ENCODE measurements around the gene RNF144A. TPM values are rescaled to one million over a fixed set of nuclear protein-coding genes. Genes with fewer than 3 reads are reported as not detected.
A peak's percentile ranks its signal among the peaks of the same experiment; 100 is the strongest.

The RNF144A gene
- polyA plus RNA-seq, 4 donors, result 1.4 to 5.0 (median 2.7) TPM

DNA sequence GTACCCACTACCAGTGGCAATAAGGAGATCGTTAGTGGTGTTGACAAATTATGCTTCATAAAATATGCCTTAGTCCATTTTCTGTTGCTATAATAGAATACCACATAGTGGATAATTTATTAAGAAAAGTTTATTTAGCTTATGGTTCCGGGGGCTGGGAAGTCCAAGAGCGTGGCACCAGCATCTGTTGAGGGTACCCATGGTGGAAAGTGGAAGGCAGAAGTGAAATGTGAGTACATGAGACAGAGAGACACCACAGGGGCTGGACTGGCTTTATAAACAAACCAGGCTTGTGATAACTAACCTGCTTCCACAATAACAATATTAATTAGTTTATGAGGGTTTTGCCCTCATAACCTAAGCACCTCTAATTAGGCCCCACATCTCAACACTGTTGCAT, 146.6 kb downstream of the RNF144A start:
- H3K36me3 ChIP-seq (ENCODE audit: control insufficient read depth in 3 of 3, insufficient read depth in 2 of 3, low read depth in 1 of 3, low read length in 3 of 3), result no peaks in the 10 kb centered on the region
- 62 to 82% (median 74%) methylated on average over 3 of the region's 3 CpGs for WGBS, 3 donors
- no peak overlapping the region for H3K4me3 ChIP-seq (ENCODE audit: low read depth in 1 of 3, low read length in 3 of 3)
- H3K27ac ChIP-seq (ENCODE audit: low read depth in 1 of 3, low read length in 2 of 3), result no peak overlapping the region
- DNase-seq, result no peak
- no peaks in the 10 kb centered on the region for H3K27me3 ChIP-seq (ENCODE audit: control insufficient read depth in 3 of 3, insufficient read depth in 3 of 3, low read length in 3 of 3)
- H3K4me1 ChIP-seq (ENCODE audit: control insufficient read depth in 3 of 3, insufficient read depth in 2 of 3, low read depth in 1 of 3, low read length in 2 of 3), result no peaks in the 10 kb centered on the region
- FAIRE-seq, result no peak
- H3K9me3 ChIP-seq (ENCODE audit: control insufficient read depth in 2 of 2, insufficient read depth in 1 of 2, low read depth in 1 of 2, low read length in 1 of 2), result peaks cover 0 to 9% of the 10 kb centered on the region in 2 donors

GRCh38 chr2:7068457-7068856, 151.2 kb downstream of the RNF144A start:
- Histone ChIP-seq H3K36me3 (ENCODE audit: control insufficient read depth in 3 of 3, insufficient read depth in 2 of 3, low read depth in 1 of 3, low read length in 3 of 3) (no peaks in the 10 kb centered on the region), H3K4me3 (ENCODE audit: low read depth in 1 of 3, low read length in 3 of 3) (no peak overlapping the region), H3K4me1 (ENCODE audit: control insufficient read depth in 3 of 3, insufficient read depth in 2 of 3, low read depth in 1 of 3, low read length in 2 of 3) (no peaks in the 10 kb centered on the region), H3K9me3 (ENCODE audit: control insufficient read depth in 2 of 2, insufficient read depth in 1 of 2, low read depth in 1 of 2, low read length in 1 of 2) (peaks cover 0 to 6% of the 10 kb centered on the region in 2 donors), H3K27me3 (ENCODE audit: control insufficient read depth in 3 of 3, insufficient read depth in 3 of 3, low read length in 3 of 3) (no peaks in the 10 kb centered on the region), H3K27ac (ENCODE audit: low read depth in 1 of 3, low read length in 2 of 3) (no peak overlapping the region)
- no peak for FAIRE-seq
- DNase-seq, result no peak
- WGBS, 3 donors, result 81 to 88% (median 82%) methylated on average over 5 of the region's 5 CpGs

GRCh38 chr2:7070483-7070882, 153.3 kb downstream of the RNF144A start:
- Histone ChIP-seq H3K27ac (ENCODE audit: low read depth in 1 of 3, low read length in 2 of 3) (no peak overlapping the region), H3K4me1 (ENCODE audit: control insufficient read depth in 3 of 3, insufficient read depth in 2 of 3, low read depth in 1 of 3, low read length in 2 of 3) (no peaks in the 10 kb centered on the region), H3K27me3 (ENCODE audit: control insufficient read depth in 3 of 3, insufficient read depth in 3 of 3, low read length in 3 of 3) (no peaks in the 10 kb centered on the region), H3K4me3 (ENCODE audit: low read depth in 1 of 3, low read length in 3 of 3) (no peak overlapping the region), H3K36me3 (ENCODE audit: control insufficient read depth in 3 of 3, insufficient read depth in 2 of 3, low read depth in 1 of 3, low read length in 3 of 3) (no peaks in the 10 kb centered on the region), H3K9me3 (ENCODE audit: control insufficient read depth in 2 of 2, insufficient read depth in 1 of 2, low read depth in 1 of 2, low read length in 1 of 2) (no peaks in the 10 kb centered on the region)
- DNase-seq, result no peak
- FAIRE-seq, result no peak
- WGBS, 3 donors, result 85 to 99% (median 96%) methylated on average over 5 of the region's 5 CpGs

DNA sequence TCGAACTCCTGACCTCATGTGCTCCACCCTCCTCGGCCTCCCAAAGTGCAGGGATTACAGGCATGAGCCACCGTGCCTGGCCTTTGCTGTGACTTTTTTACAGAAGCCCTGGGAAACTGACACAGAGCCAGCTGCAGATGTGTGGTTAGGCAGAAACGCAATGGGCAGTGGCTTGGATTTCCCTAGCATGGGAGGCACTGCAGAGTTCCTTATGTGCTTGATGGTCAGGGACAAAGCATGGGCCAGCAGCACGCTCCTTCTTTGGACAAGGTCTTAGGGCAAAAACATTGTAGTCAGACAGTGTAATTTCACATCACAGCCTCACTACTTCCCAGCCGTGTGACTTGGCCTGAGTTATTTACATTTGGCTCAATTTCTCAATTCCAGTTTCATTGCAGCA, 153.9 kb downstream of the RNF144A start:
- Histone ChIP-seq H3K27ac (ENCODE audit: low read depth in 1 of 3, low read length in 2 of 3) (no peak overlapping the region), H3K36me3 (ENCODE audit: control insufficient read depth in 3 of 3, insufficient read depth in 2 of 3, low read depth in 1 of 3, low read length in 3 of 3) (no peaks in the 10 kb centered on the region), H3K9me3 (ENCODE audit: control insufficient read depth in 2 of 2, insufficient read depth in 1 of 2, low read depth in 1 of 2, low read length in 1 of 2) (no peaks in the 10 kb centered on the region), H3K4me3 (ENCODE audit: low read depth in 1 of 3, low read length in 3 of 3) (no peak overlapping the region), H3K27me3 (ENCODE audit: control insufficient read depth in 3 of 3, insufficient read depth in 3 of 3, low read length in 3 of 3) (no peaks in the 10 kb centered on the region), H3K4me1 (ENCODE audit: control insufficient read depth in 3 of 3, insufficient read depth in 2 of 3, low read depth in 1 of 3, low read length in 2 of 3) (no peaks in the 10 kb centered on the region)
- 86 to 89% (median 87%) methylated on average over 6 of the region's 6 CpGs for WGBS, 3 donors
- no peak for FAIRE-seq
- no peak for DNase-seq

GRCh38 chr2:7071916-7072556, 154.8 kb downstream of the RNF144A start:
- Histone ChIP-seq H3K27me3 (ENCODE audit: control insufficient read depth in 3 of 3, insufficient read depth in 3 of 3, low read length in 3 of 3) (no peaks in the 10 kb centered on the region), H3K4me3 (ENCODE audit: low read depth in 1 of 3, low read length in 3 of 3) (no peak overlapping the region), H3K36me3 (ENCODE audit: control insufficient read depth in 3 of 3, insufficient read depth in 2 of 3, low read depth in 1 of 3, low read length in 3 of 3) (no peaks in the 10 kb centered on the region), H3K27ac (ENCODE audit: low read depth in 1 of 3, low read length in 2 of 3) (no peak overlapping the region), H3K9me3 (ENCODE audit: control insufficient read depth in 2 of 2, insufficient read depth in 1 of 2, low read depth in 1 of 2, low read length in 1 of 2) (no peaks in the 10 kb centered on the region), H3K4me1 (ENCODE audit: control insufficient read depth in 3 of 3, insufficient read depth in 2 of 3, low read depth in 1 of 3, low read length in 2 of 3) (no peaks in the 10 kb centered on the region)
- DNase-seq (no peak), FAIRE-seq (no peak)
- WGBS, 3 donors, result 55 to 79% (median 56%) methylated on average over 3 of the region's 3 CpGs

DNA sequence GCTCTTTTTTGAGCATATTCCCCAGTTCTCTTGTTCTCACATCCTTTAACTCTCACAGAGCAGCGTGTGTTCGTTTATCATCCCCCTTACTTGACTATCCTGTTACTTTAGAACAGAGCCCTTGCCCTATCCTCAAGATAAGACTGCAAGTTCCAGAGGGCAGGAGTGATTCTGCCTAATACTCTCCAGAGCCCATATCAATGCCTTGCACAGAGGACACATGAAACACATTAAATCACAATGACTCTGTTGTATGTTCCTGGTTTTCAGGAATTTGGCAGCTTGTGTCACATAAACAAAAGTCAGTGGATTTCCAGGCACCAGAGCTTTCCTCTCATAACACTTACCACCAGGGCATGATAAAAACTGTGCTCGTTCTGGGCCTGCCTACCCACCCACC, 156.7 kb downstream of the RNF144A start:
- WGBS, 3 donors, result 68 to 75% (median 73%) methylated on average over 3 of the region's 3 CpGs
- no peaks in the 10 kb centered on the region for H3K27me3 ChIP-seq (ENCODE audit: control insufficient read depth in 3 of 3, insufficient read depth in 3 of 3, low read length in 3 of 3)

GRCh38 chr2:7075834-7076233, 158.6 kb downstream of the RNF144A start:
- H3K4me1 ChIP-seq (ENCODE audit: control insufficient read depth in 3 of 3, insufficient read depth in 2 of 3, low read depth in 1 of 3, low read length in 2 of 3), result no peaks in the 10 kb centered on the region
- H3K9me3 ChIP-seq (ENCODE audit: control insufficient read depth in 2 of 2, insufficient read depth in 1 of 2, low read depth in 1 of 2, low read length in 1 of 2), result no peaks in the 10 kb centered on the region
- H3K4me3 ChIP-seq (ENCODE audit: low read depth in 1 of 3, low read length in 3 of 3), result no peak overlapping the region
- no peak overlapping the region for H3K27ac ChIP-seq (ENCODE audit: low read depth in 1 of 3, low read length in 2 of 3)
- H3K36me3 ChIP-seq (ENCODE audit: control insufficient read depth in 3 of 3, insufficient read depth in 2 of 3, low read depth in 1 of 3, low read length in 3 of 3), result no peaks in the 10 kb centered on the region
- FAIRE-seq, result no peak
- no peak for DNase-seq
- WGBS, 3 donors, result 90 to 100% (median 96%) methylated on average over 1 of the region's 1 CpG
- no peaks in the 10 kb centered on the region for H3K27me3 ChIP-seq (ENCODE audit: control insufficient read depth in 3 of 3, insufficient read depth in 3 of 3, low read length in 3 of 3)

More for the DNA sequence above, 156.7 kb downstream of the RNF144A start:
- H3K27ac ChIP-seq (ENCODE audit: low read depth in 1 of 3, low read length in 2 of 3), result no peak overlapping the region
- no peaks in the 10 kb centered on the region for H3K4me1 ChIP-seq (ENCODE audit: control insufficient read depth in 3 of 3, insufficient read depth in 2 of 3, low read depth in 1 of 3, low read length in 2 of 3)
- H3K36me3 ChIP-seq (ENCODE audit: control insufficient read depth in 3 of 3, insufficient read depth in 2 of 3, low read depth in 1 of 3, low read length in 3 of 3), result no peaks in the 10 kb centered on the region
- DNase-seq, result no peak
- FAIRE-seq, result no peak
- H3K9me3 ChIP-seq (ENCODE audit: control insufficient read depth in 2 of 2, insufficient read depth in 1 of 2, low read depth in 1 of 2, low read length in 1 of 2), result no peaks in the 10 kb centered on the region
- no peak overlapping the region for H3K4me3 ChIP-seq (ENCODE audit: low read depth in 1 of 3, low read length in 3 of 3)

DNA sequence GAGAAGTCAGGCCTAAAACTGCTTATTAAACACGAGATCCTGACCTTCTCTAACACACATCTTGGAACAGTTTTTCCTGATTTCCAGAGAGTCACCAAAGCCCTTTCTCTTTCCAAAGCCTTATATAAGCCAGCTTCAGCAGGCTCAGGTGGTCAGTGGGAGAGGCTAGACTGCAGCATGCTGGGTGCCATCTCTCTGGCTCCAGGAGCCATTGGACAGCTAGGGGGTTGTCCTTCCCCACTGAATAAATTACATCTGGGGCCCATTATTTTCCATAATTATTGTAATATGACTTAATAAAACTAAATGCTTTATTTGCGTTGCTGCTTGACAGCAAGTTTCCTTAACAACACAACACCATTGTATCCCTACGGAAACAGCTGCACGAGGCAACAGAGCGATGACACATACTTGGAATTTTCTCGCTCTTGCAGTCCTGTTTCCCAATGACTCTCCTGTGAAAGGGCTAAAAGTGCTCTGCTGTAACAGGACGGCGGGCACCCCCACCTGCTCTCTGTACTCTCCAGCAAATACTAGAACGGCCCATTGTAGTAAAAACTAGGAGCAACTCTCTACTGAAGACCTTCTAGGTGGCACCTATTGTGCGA, 160.6 kb downstream of the RNF144A start:
- Histone ChIP-seq H3K4me3 (ENCODE audit: low read depth in 1 of 3, low read length in 3 of 3) (no peak overlapping the region), H3K9me3 (ENCODE audit: control insufficient read depth in 2 of 2, insufficient read depth in 1 of 2, low read depth in 1 of 2, low read length in 1 of 2) (no peaks in the 10 kb centered on the region), H3K36me3 (ENCODE audit: control insufficient read depth in 3 of 3, insufficient read depth in 2 of 3, low read depth in 1 of 3, low read length in 3 of 3) (no peaks in the 10 kb centered on the region), H3K27ac (ENCODE audit: low read depth in 1 of 3, low read length in 2 of 3) (peak overlapping the region in 1 of 3 donors; percentile 34), H3K4me1 (ENCODE audit: control insufficient read depth in 3 of 3, insufficient read depth in 2 of 3, low read depth in 1 of 3, low read length in 2 of 3) (no peaks in the 10 kb centered on the region), H3K27me3 (ENCODE audit: control insufficient read depth in 3 of 3, insufficient read depth in 3 of 3, low read length in 3 of 3) (no peaks in the 10 kb centered on the region)
- 72 to 90% (median 83%) methylated on average over 10 of the region's 10 CpGs for WGBS, 3 donors
- FAIRE-seq (no peak), DNase-seq (peak in 1 of 2 donors; percentile 11)

Data from small intestine (tissue), 7 donors.